Type B pancreatic cell (in vitro differentiated cells): ENCODE results near the gene TENM4. TPM values are rescaled to one million over a fixed set of nuclear protein-coding genes. Genes with fewer than 3 reads are reported as not detected.
A peak's percentile ranks its signal among the peaks of the same experiment; 100 is the strongest.

Experiments used
- DNase-seq: peaks from one replicate; pipeline ENCODE4 v3.0.0; 2021; ENCODE audit warnings: mixed read lengths; ENCODE audit not compliant: unreplicated experiment; ENCODE audit errors: extremely low spot score
- H3K27ac Mint-ChIP-seq: 2 replicates; pipeline ENCODE4 v1.8.0; 2021; ENCODE audit warnings: mild to moderate bottlenecking, mixed read lengths
- H3K27me3 Mint-ChIP-seq: 2 replicates; pipeline ENCODE4 v1.8.0; 2021; ENCODE audit warnings: mixed read lengths
- H3K36me3 Mint-ChIP-seq: 2 replicates; pipeline ENCODE4 v1.8.0; 2021; ENCODE audit warnings: mixed read lengths
- H3K4me1 Mint-ChIP-seq: one replicate; pipeline ENCODE4 v1.8.0; 2021; ENCODE audit warnings: mixed read lengths; ENCODE audit not compliant: unreplicated experiment
- H3K4me3 Mint-ChIP-seq: 2 replicates; pipeline ENCODE4 v1.8.0; 2021; ENCODE audit warnings: mild to moderate bottlenecking, mixed read lengths
- H3K9me3 Mint-ChIP-seq: 2 replicates; pipeline ENCODE4 v1.8.0; 2021; ENCODE audit warnings: mixed read lengths
- total RNA-seq: library from RNA; stranded (reverse); gene quantifications from 2 replicates; pipeline ENCODE4 v1.2.1, GENCODE V29; 2021; ENCODE audit warnings: low replicate concordance
- TF ChIP-seq, protein P1 (sequence below): fragments of 200-600 bp; sonication (generic); conservative IDR thresholded peaks from 2 replicates; pipeline ENCODE4 v1.5.0; 2021; ENCODE audit warnings: antibody characterized with exemption, mild to moderate bottlenecking

The TENM4 gene
- total RNA-seq, 1 donor from 2014 or later: 156 TPM

DNA sequence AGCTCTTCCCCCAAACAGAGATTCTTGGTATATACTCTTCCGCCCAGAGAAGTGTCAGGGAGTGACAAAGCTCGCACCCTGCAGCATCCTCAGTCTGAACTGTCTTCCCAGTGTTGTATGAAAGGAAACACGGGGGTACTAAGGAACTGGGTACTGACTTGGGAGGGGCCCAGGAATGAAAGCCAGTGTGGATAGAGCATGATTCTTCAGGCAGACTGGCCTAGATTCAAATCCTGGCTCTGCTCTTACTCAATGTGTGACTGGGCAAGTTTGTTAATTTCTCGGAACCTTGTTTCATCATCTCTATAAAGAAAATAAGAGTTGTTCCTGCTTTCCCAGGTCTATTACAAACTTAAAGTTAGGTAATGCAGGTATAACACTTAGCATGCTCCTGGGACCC, 600.2 kb downstream of the TENM4 start:
- H3K4me1 Mint-ChIP-seq: peaks cover 40% of the 10 kb centered on the region
- H3K9me3 Mint-ChIP-seq: no peaks in the 10 kb centered on the region
- TF ChIP-seq, protein P1, sequence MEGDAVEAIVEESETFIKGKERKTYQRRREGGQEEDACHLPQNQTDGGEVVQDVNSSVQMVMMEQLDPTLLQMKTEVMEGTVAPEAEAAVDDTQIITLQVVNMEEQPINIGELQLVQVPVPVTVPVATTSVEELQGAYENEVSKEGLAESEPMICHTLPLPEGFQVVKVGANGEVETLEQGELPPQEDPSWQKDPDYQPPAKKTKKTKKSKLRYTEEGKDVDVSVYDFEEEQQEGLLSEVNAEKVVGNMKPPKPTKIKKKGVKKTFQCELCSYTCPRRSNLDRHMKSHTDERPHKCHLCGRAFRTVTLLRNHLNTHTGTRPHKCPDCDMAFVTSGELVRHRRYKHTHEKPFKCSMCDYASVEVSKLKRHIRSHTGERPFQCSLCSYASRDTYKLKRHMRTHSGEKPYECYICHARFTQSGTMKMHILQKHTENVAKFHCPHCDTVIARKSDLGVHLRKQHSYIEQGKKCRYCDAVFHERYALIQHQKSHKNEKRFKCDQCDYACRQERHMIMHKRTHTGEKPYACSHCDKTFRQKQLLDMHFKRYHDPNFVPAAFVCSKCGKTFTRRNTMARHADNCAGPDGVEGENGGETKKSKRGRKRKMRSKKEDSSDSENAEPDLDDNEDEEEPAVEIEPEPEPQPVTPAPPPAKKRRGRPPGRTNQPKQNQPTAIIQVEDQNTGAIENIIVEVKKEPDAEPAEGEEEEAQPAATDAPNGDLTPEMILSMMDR: no peak
- H3K27ac Mint-ChIP-seq: peak overlapping the region; percentile 74
- peak overlapping the region; percentile 16 for H3K4me3 Mint-ChIP-seq
- no peaks in the 10 kb centered on the region for H3K27me3 Mint-ChIP-seq
- no peak for DNase-seq
- H3K36me3 Mint-ChIP-seq: peaks cover 13% of the 10 kb centered on the region

DNA sequence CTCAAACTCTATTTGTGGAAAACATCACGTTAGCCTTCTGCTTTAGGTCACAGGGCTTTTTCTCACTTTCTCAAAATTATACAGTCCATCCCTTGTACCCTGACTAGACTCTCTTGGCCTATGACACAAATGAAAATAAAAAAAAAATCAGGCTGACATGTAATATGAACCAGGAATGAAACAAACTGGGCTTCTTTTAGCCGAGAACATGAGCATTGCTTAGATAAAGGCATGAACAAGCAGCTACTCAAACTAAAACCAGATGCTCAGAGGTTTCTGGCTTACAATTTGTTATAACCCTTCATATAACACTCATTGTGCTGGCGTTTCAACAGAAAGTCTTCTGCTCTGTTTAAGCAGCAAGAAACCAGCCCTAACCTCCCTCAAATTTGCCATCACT, 600.6 kb downstream of the TENM4 start:
- no peak for DNase-seq
- Mint-ChIP-seq H3K4me3 (peak overlapping the region; percentile 30), H3K27me3 (no peaks in the 10 kb centered on the region), H3K27ac (peak overlapping the region; percentile 74), H3K4me1 (peaks cover 43% of the 10 kb centered on the region), H3K36me3 (peaks cover 15% of the 10 kb centered on the region), H3K9me3 (no peaks in the 10 kb centered on the region)
- TF ChIP-seq, protein P1: no peak

DNA sequence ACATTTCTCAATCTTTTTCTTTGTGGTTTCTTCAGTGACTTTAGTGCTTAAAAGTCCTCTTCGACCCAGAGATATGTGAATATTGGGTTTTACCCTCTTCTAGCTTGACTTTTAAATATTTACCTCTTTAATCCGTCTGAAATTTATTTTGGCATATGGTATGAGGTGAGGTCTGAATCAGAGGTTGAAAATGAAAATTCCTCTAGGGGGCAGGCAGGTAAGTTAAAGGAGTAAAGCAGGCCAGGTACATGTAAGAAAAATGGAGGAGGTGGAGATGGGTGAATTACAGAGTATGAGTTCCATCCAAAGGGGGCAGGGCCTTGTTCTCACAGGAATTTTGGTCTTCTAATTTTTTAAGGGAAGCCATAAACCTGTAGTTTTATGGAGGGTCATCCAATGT, 602.4 kb downstream of the TENM4 start:
- no peak for DNase-seq
- no peak overlapping the region for H3K4me3 Mint-ChIP-seq
- peaks cover 53% of the 10 kb centered on the region for H3K4me1 Mint-ChIP-seq
- H3K27ac Mint-ChIP-seq: no peak overlapping the region
- H3K9me3 Mint-ChIP-seq: no peaks in the 10 kb centered on the region
- peaks cover 19% of the 10 kb centered on the region for H3K36me3 Mint-ChIP-seq
- no peaks in the 10 kb centered on the region for H3K27me3 Mint-ChIP-seq
- TF ChIP-seq, protein P1: no peak

DNA sequence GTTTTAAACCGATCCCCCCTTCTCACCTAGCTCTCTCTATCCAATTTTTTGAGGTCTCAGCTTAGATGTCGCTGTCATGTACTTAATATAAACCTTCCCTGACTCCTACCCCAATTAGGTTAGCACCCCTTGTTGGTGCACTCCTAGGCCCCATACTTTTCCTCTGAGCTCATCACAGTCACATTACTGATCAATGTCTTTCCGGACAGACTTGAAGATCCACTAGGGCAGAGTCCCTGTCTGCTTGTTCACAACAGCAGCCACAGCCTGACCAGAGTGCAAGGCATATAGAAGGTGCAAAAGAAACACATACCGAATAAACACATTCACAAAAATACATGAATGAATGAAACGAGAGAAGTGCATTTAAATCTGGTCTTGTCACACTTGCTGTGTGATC, 605.2 kb downstream of the TENM4 start:
- TF ChIP-seq, protein P1: no peak
- Mint-ChIP-seq H3K27me3 (no peaks in the 10 kb centered on the region), H3K27ac (peak overlapping the region; percentile 74), H3K9me3 (no peaks in the 10 kb centered on the region), H3K36me3 (peaks cover 19% of the 10 kb centered on the region), H3K4me3 (no peak overlapping the region), H3K4me1 (peaks cover 54% of the 10 kb centered on the region)
- no peak for DNase-seq

DNA sequence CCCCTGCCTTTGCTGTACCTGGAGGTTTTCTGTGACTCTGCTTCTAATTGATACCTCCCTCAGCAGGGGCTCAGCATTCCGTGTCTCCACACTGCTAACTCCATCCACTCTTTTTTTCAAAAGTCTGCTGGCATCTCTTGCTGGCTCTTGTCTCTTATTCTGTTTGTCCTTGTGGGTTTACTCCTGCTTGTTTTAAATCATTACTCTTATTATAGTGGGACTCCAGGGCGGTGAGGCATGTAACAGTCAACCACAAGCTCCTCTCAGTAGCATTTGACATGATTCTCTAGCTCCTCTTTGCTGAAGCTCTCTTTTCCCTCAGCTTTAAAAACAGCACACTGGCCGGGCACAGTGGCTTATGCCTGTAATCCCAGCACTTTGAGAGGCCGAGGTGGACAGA, 605.9 kb downstream of the TENM4 start:
- H3K36me3 Mint-ChIP-seq: peaks cover 19% of the 10 kb centered on the region
- H3K4me1 Mint-ChIP-seq: peaks cover 46% of the 10 kb centered on the region
- TF ChIP-seq, protein P1: no peak
- H3K4me3 Mint-ChIP-seq: no peak overlapping the region
- H3K9me3 Mint-ChIP-seq: no peaks in the 10 kb centered on the region
- DNase-seq: no peak
- H3K27ac Mint-ChIP-seq: no peak overlapping the region
- H3K27me3 Mint-ChIP-seq: no peaks in the 10 kb centered on the region

DNA sequence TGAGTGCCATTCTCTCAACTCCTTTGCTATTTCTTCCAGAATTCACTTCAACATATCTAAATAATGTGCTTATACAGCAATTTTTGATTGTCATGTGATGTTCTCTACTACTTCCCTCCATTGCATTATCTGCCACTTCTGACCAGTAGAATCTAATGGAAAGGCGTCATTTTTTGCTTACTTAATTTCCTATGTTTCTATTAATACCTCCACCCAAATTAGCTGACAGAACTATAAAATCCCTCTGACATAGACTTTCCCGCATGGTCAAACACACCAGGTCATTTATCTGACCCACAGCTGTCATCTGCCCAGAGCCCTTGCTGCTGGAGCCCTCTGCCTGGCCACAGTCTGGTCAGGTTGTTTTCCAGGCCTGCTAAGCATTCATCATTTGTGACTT, 607.6 kb downstream of the TENM4 start:
- Mint-ChIP-seq H3K27me3 (no peaks in the 10 kb centered on the region), H3K4me1 (peaks cover 37% of the 10 kb centered on the region), H3K4me3 (no peak overlapping the region), H3K36me3 (peaks cover 19% of the 10 kb centered on the region), H3K27ac (no peak overlapping the region), H3K9me3 (no peaks in the 10 kb centered on the region)
- no peak for DNase-seq
- TF ChIP-seq, protein P1: no peak
